ENCODE measurements around the gene SPDYC.

Gene SPDYC

GRCh38 chr11:65150509-65151299 lies 19.3 kb upstream of the SPDYC start:
- Histone ChIP-seq H3K4me1 (ENCODE audit: control insufficient read depth in 1 of 2, insufficient read depth in 1 of 2, low read depth in 1 of 2, low read length in 1 of 2) (peaks cover 38 to 49% of the 10 kb centered on the region in 2 experiments), H3K27ac (peak overlapping the region; percentile 84), H3K9me3 (no peaks in the 10 kb centered on the region), H3K4me3 (ENCODE audit: low read depth in 1 of 2, low read length in 1 of 2) (no peak overlapping the region), H3K36me3 (no peaks in the 10 kb centered on the region), H3K27me3 (no peaks in the 10 kb centered on the region)
- peak; percentile 30 for TF ChIP-seq CTCF (IDR thresholded peaks at IDR 0.05)

GRCh38 chr11:65151331-65151899 lies 18.6 kb upstream of the SPDYC start:
- no peaks in the 10 kb centered on the region for H3K9me3 ChIP-seq
- peaks cover 37 to 45% of the 10 kb centered on the region in 2 experiments for H3K4me1 ChIP-seq (ENCODE audit: control insufficient read depth in 1 of 2, insufficient read depth in 1 of 2, low read depth in 1 of 2, low read length in 1 of 2)
- no peak for TF ChIP-seq CTCF (IDR thresholded peaks at IDR 0.05)
- no peak overlapping the region for H3K4me3 ChIP-seq (ENCODE audit: low read depth in 1 of 2, low read length in 1 of 2)
- H3K27me3 ChIP-seq = no peaks in the 10 kb centered on the region
- H3K36me3 ChIP-seq = no peaks in the 10 kb centered on the region
- peak overlapping the region; percentile 84 for H3K27ac ChIP-seq

- Histone ChIP-seq H3K36me3 (no peaks in the 10 kb centered on the region), H3K4me1 (ENCODE audit: control insufficient read depth in 1 of 2, insufficient read depth in 1 of 2, low read depth in 1 of 2, low read length in 1 of 2) (peaks cover 40 to 43% of the 10 kb centered on the region in 2 experiments), H3K9me3 (no peaks in the 10 kb centered on the region), H3K27me3 (no peaks in the 10 kb centered on the region), H3K27ac (peak overlapping the region; percentile 84), H3K4me3 (ENCODE audit: low read depth in 1 of 2, low read length in 1 of 2) (no peak overlapping the region)
- TF ChIP-seq CTCF (IDR thresholded peaks at IDR 0.05) = no peak
These were observed 17.9 kb upstream of the SPDYC start for GRCh38 chr11:65152122-65152521.

GRCh38 chr11:65156256-65156655 lies 13.8 kb upstream of the SPDYC start:
- no peak for TF ChIP-seq CTCF (IDR thresholded peaks at IDR 0.05)
- Histone ChIP-seq H3K9me3 (no peaks in the 10 kb centered on the region), H3K36me3 (no peaks in the 10 kb centered on the region), H3K27ac (no peak overlapping the region), H3K4me1 (ENCODE audit: control insufficient read depth in 1 of 2, insufficient read depth in 1 of 2, low read depth in 1 of 2, low read length in 1 of 2) (peaks cover 17 to 18% of the 10 kb centered on the region in 2 experiments), H3K4me3 (ENCODE audit: low read depth in 1 of 2, low read length in 1 of 2) (no peak overlapping the region), H3K27me3 (no peaks in the 10 kb centered on the region)

- H3K4me1 ChIP-seq (ENCODE audit: control insufficient read depth in 1 of 2, insufficient read depth in 1 of 2, low read depth in 1 of 2, low read length in 1 of 2) = peaks cover 10 to 12% of the 10 kb centered on the region in 2 experiments
- H3K27ac ChIP-seq = no peak overlapping the region
- H3K36me3 ChIP-seq = no peaks in the 10 kb centered on the region
- TF ChIP-seq CTCF (IDR thresholded peaks at IDR 0.05) = no peak
- H3K27me3 ChIP-seq = no peaks in the 10 kb centered on the region
- H3K4me3 ChIP-seq (ENCODE audit: low read depth in 1 of 2, low read length in 1 of 2) = no peak overlapping the region
- no peaks in the 10 kb centered on the region for H3K9me3 ChIP-seq
These were observed 13.1 kb upstream of the SPDYC start for GRCh38 chr11:65156926-65157325.

Measured in neutrophil (primary cell).